IMR-90 (cell line): Measurements from ENCODE around the gene C20orf202. TPM values are rescaled to one million over a fixed set of nuclear protein-coding genes. Genes with fewer than 3 reads are reported as not detected.

Experiments
- ATAC-seq: fragments of 200-7000 bp; cut with Tn5 transposase; 2 replicates; pipeline ENCODE4 v1.9.1; 2020; ENCODE audit warnings: low read depth, mild to moderate bottlenecking, moderate library complexity
- BruUV-seq: library from RNA; stranded (reverse); fragments of 400-500 nt; replicated peaks from 2 replicates; lab custom pipeline; 2021; lab: Mats Ljungman, UMichigan
- CTCF ChIA-PET: fragments of 300-600 bp; formaldehyde crosslinking; extraction: SDS; loops from one replicate; lab custom pipeline; 2021; ENCODE audit warnings: antibody characterized with exemption; lab: Yijun Ruan, JAX
- POLR2A ChIA-PET: fragments of 300-600 bp; sonication (Branson Sonifier 250); formaldehyde crosslinking; loops from one replicate; lab custom pipeline; 2022; ENCODE audit warnings: antibody characterized with exemption; ENCODE audit not compliant: unreplicated experiment; lab: Charles Lee
- DNase-seq: peaks from one replicate; pipeline ENCODE4 v3.0.0; 2013
- H2AFZ ChIP-seq: replicated peaks from 2 replicates; pipeline ENCODE3; 2013; ENCODE audit warnings: low read length, mild to moderate bottlenecking; ENCODE audit not compliant: poor library complexity
- H2AK5ac ChIP-seq: 2 replicates; pipeline ENCODE4 v1.6.1; 2013; ENCODE audit warnings: low read depth, low read length, inconsistent platforms
- H2AK9ac ChIP-seq: replicated peaks from 2 replicates; pipeline ENCODE3; 2013; ENCODE audit warnings: mild to moderate bottlenecking, low read depth, low read length, moderate library complexity; ENCODE audit not compliant: poor library complexity
- H2BK120ac ChIP-seq: 2 replicates; pipeline ENCODE4 v1.6.1; 2013; ENCODE audit warnings: low read depth, low read length, inconsistent platforms
- H2BK15ac ChIP-seq: 3 replicates; pipeline ENCODE4 v1.6.1; 2013; ENCODE audit warnings: low read depth, low read length, inconsistent platforms
- H2BK20ac ChIP-seq: 2 replicates; pipeline ENCODE4 v1.6.1; 2013; ENCODE audit warnings: low read depth, mild to moderate bottlenecking, inconsistent platforms, low read length, moderate library complexity
- H2BK5ac ChIP-seq: 2 replicates; pipeline ENCODE4 v1.6.1; 2013; ENCODE audit warnings: mild to moderate bottlenecking, low read depth, low read length, inconsistent platforms; ENCODE audit not compliant: poor library complexity, severe bottlenecking
- H3K14ac ChIP-seq: replicated peaks from 2 replicates; pipeline ENCODE4 v1.6.1; 2013; ENCODE audit warnings: low read depth, low read length, inconsistent platforms
- H3K18ac ChIP-seq: 2 replicates; pipeline ENCODE4 v1.6.1; 2013; ENCODE audit warnings: low read depth, low read length, control low read depth
- H3K23ac ChIP-seq: 2 replicates; pipeline ENCODE4 v1.6.1; 2013; ENCODE audit warnings: low read depth, low read length, inconsistent platforms
- H3K27ac ChIP-seq: 2 replicates; pipeline ENCODE4 v1.5.1; 2013; ENCODE audit warnings: mild to moderate bottlenecking, control low read depth, low read length; ENCODE audit not compliant: insufficient read depth
- H3K27me3 ChIP-seq: 2 replicates; pipeline ENCODE4 v1.6.1; 2013; ENCODE audit warnings: low read length; ENCODE audit not compliant: control insufficient read depth, insufficient read depth
- H3K36me3 ChIP-seq: 2 replicates; pipeline ENCODE4 v1.6.1; 2013; ENCODE audit warnings: low read length, mixed read lengths; ENCODE audit not compliant: control insufficient read depth, insufficient read depth
- H3K4ac ChIP-seq: 2 replicates; pipeline ENCODE4 v1.6.1; 2013; ENCODE audit warnings: low read depth, low read length, inconsistent platforms
- H3K4me1 ChIP-seq: 2 replicates; pipeline ENCODE4 v1.6.1; 2013; ENCODE audit warnings: low read length, mixed read lengths; ENCODE audit not compliant: control insufficient read depth, insufficient read depth
- H3K4me2 ChIP-seq: 2 replicates; pipeline ENCODE4 v1.6.1; 2013; ENCODE audit warnings: low read depth, mild to moderate bottlenecking, control low read depth, low read length, moderate library complexity
- H3K4me3 ChIP-seq: 2 replicates; pipeline ENCODE4 v1.5.1; 2013; ENCODE audit warnings: low read depth, mild to moderate bottlenecking, control low read depth, low read length, moderate library complexity; ENCODE audit not compliant: insufficient read depth
- H3K56ac ChIP-seq: 2 replicates; pipeline ENCODE4 v1.6.1; 2013; ENCODE audit warnings: low read length, inconsistent platforms; ENCODE audit not compliant: insufficient read depth; ENCODE audit errors: extremely low read depth
- H3K79me1 ChIP-seq, 2 experiments: 2 replicates each; pipeline ENCODE4 v1.6.1; 2013; ENCODE audit warnings: low read length in 2 of 2, inconsistent platforms in 1 of 2, low read depth in 1 of 2
- H3K9ac ChIP-seq: 2 replicates; pipeline ENCODE4 v1.6.1; 2013; ENCODE audit warnings: low read depth, low read length, control low read depth
- H3K9me1 ChIP-seq: 2 replicates; pipeline ENCODE4 v1.6.1; 2013; ENCODE audit warnings: low read length, inconsistent platforms; ENCODE audit not compliant: insufficient read depth
- H3K9me3 ChIP-seq: 2 replicates; pipeline ENCODE4 v1.6.1; 2013; ENCODE audit warnings: low read length; ENCODE audit not compliant: control insufficient read depth, insufficient read depth
- H4K20me1 ChIP-seq: 2 replicates; pipeline ENCODE4 v1.6.1; 2013; ENCODE audit warnings: low read length, inconsistent platforms; ENCODE audit not compliant: insufficient read depth
- H4K5ac ChIP-seq: 2 replicates; pipeline ENCODE4 v1.6.1; 2013; ENCODE audit warnings: mild to moderate bottlenecking, low read depth, low read length, control low read depth
- H4K8ac ChIP-seq, 2 experiments: 2 replicates each; pipeline ENCODE4 v1.6.1; 2013; ENCODE audit warnings: low read depth in 2 of 2, low read length in 2 of 2, control low read depth in 1 of 2, inconsistent platforms in 1 of 2
- H4K91ac ChIP-seq: 2 replicates; pipeline ENCODE4 v1.6.1; 2013; ENCODE audit warnings: low read depth, low read length, inconsistent platforms; ENCODE audit not compliant: insufficient read depth
- CEBPB ChIP-seq: IDR thresholded peaks from 2 replicates; pipeline ENCODE4 v1.6.1; 2012; ENCODE audit warnings: low read depth, low read length, improper control_type of control experiment
- CTCF ChIP-seq: conservative IDR thresholded peaks from 2 replicates; pipeline ENCODE4 v1.5.1; 2012; ENCODE audit warnings: mild to moderate bottlenecking, low read depth, low read length, improper control_type of control experiment
- FOS ChIP-seq: fragments of 150-350 bp; IDR thresholded peaks from 2 replicates; pipeline ENCODE4 v1.6.1; 2016; ENCODE audit warnings: low read depth, low read length
- RAD21 ChIP-seq: IDR thresholded peaks from 2 replicates; pipeline ENCODE4 v1.6.1; 2012; ENCODE audit warnings: low read length, improper control_type of control experiment
- SMC3 ChIP-seq: fragments of 150-350 bp; IDR thresholded peaks from 2 replicates; pipeline ENCODE4 v1.6.1; 2016; ENCODE audit warnings: low read depth, mild to moderate bottlenecking, antibody characterized with exemption, low read length, moderate library complexity
- WGBS, 2 experiments: methylation state at CpG; one replicate each; pipeline versions ENCODE4 v1.1.5 to v1.1.7; 2013; ENCODE audit warnings: missing lambda C conversion rate in 2 of 2; ENCODE audit not compliant: insufficient read length in 1 of 2; ENCODE audit errors: extremely low coverage in 2 of 2; 5-methylcytosine and 5-hydroxymethylcytosine counted together
- dilution Hi-C: fragments of 300-500 bp; cut with HindIII; formaldehyde crosslinking; loops from one replicate; pipeline ENCODE4 v1.14.3; 2018; ENCODE audit warnings: low sequenced_read_pairs; ENCODE audit not compliant: unreplicated experiment
- in situ Hi-C: fragments of 300-500 bp; cut with MboI; formaldehyde crosslinking; loops from 3 replicates; pipeline ENCODE4 v1.14.3; 2019; ENCODE audit warnings: low sequenced_read_pairs, inconsistent platforms, mixed read lengths
- intact Hi-C: fragments of 100-400 bp; cut with micrococcal nuclease; formaldehyde crosslinking; loops from 2 replicates; pipeline ENCODE4 v1.10.0; 2022
- polyA plus RNA-seq, 3 experiments: library from polyadenylated mRNA; depleted of rRNA; stranded (reverse); fragments of >200 nt; gene quantifications; 2 replicates each; pipeline ENCODE4 v1.2.3, GENCODE V29; 2012; ENCODE audit warnings: low replicate concordance in 1 of 3
- total RNA-seq: library from RNA; depleted of rRNA; stranded (reverse); fragments of >200 nt; gene quantifications from 2 replicates; pipeline ENCODE4 v1.2.3, GENCODE V29; 2012

The C20orf202 gene
- total and polyA plus RNA-seq, 2 of the 4 experiments (the other 2 are of a cell fraction), result not detected

- Histone ChIP-seq H3K9me3 (no peaks in the 10 kb centered on the region), H3K27me3 (peaks cover 29% of the 10 kb centered on the region), H3K79me1 (no peaks in the 10 kb centered on the region), H2BK20ac (no peak overlapping the region), H3K27ac (no peak overlapping the region), H3K4me3 (no peak overlapping the region), H2BK15ac (no peak overlapping the region), H3K14ac (no peak overlapping the region), H2AFZ (peak overlapping the region; percentile 84), H4K91ac (no peak overlapping the region), H3K9ac (no peak overlapping the region), H4K5ac (no peak overlapping the region), H3K4ac (no peak overlapping the region), H2AK5ac (no peak overlapping the region), H2AK9ac (no peak overlapping the region), H3K23ac (no peak overlapping the region), H3K56ac (no peak overlapping the region), H3K4me2 (peak overlapping the region; percentile 71; the same call in 1 of the 2 replicates), H3K4me1 (no peaks in the 10 kb centered on the region), H3K9me1 (no peaks in the 10 kb centered on the region), H2BK5ac (no peak overlapping the region), H3K36me3 (no peaks in the 10 kb centered on the region), H4K8ac (no peak overlapping the region), H4K20me1 (no peaks in the 10 kb centered on the region), H3K18ac (no peak overlapping the region), H2BK120ac (no peak overlapping the region)
- intact Hi-C loops, result loop anchor here (5.0 to 10.0 kb wide), 3 partner anchors 106 to 256 kb away; partner anchors contain the start of gene FKBP1A
- POLR2A ChIA-PET, result no interaction called here
- CTCF ChIA-PET, result interaction anchor here (0.6 to 0.9 kb wide), 6 partner anchors 11 to 273 kb away, joined by 3 to 7 read pairs (median 4); partner anchors contain the start of gene NSFL1C
- DNase-seq, result peak; percentile 72
- dilution Hi-C loops, result no loop called here
- WGBS, 2 experiments, result 0% methylated on average over 16 of the region's 21 CpGs; no CpG with 5 or more reads in 1 of the 2 experiments
- in situ Hi-C loops, result loop anchor here (10.0 kb wide), 1 partner anchor 398 kb away; no protein-coding TSS in a partner anchor
- ATAC-seq, result peak; percentile 99
- TF ChIP-seq CTCF (peak; percentile 77), RAD21 (peak; percentile 71), CEBPB (no peak), FOS (no peak), SMC3 (peak; percentile 54)
- BruUV-seq, result no TSS peak
Measured at GRCh38 chr20:1212607-1213396, 9.5 kb downstream of the C20orf202 start.
